DND-41 (cell line): ENCODE results near the gene CNOT1.
"Not testable (repeated sequence)": the region's sequence is repeated elsewhere in the genome, so short reads cannot be mapped to it uniquely, and the experiment has no call there.

Experiments used
- EZH2 ChIP-seq: IDR thresholded peaks from 3 replicates; pipeline ENCODE4 v1.6.1; 2012; ENCODE audit warnings: borderline replicate concordance, low read depth, mild to moderate bottlenecking, moderate library complexity, low read length, inconsistent platforms; ENCODE audit not compliant: severe bottlenecking
- TF ChIP-seq, protein P1 (sequence below): IDR thresholded peaks from 2 replicates; pipeline ENCODE4 v1.5.1; 2012; ENCODE audit warnings: borderline replicate concordance, low read length, moderate library complexity, mild to moderate bottlenecking; ENCODE audit not compliant: poor library complexity, severe bottlenecking; ENCODE audit errors: extremely low read depth

DNA sequence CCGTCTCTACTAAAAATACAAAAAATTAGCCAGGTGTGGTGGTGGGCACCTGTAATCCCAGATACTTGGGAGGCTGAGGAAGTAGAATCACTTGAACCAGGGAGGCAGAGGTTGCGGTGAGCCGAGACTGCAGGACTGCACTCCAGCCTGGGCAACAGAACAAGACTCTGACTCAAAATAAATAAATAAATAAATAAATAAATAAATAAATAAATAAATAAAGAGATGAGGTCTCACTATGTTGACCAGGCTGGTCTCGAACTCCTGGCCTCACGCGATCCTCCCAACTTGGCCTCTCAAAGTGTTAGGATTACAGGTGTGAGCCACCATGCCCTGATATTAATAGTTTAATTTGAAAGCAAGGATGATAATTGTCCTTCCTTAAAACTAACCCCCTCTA is 7.4 kb upstream of the CNOT1 start:
- TF ChIP-seq, protein P1, sequence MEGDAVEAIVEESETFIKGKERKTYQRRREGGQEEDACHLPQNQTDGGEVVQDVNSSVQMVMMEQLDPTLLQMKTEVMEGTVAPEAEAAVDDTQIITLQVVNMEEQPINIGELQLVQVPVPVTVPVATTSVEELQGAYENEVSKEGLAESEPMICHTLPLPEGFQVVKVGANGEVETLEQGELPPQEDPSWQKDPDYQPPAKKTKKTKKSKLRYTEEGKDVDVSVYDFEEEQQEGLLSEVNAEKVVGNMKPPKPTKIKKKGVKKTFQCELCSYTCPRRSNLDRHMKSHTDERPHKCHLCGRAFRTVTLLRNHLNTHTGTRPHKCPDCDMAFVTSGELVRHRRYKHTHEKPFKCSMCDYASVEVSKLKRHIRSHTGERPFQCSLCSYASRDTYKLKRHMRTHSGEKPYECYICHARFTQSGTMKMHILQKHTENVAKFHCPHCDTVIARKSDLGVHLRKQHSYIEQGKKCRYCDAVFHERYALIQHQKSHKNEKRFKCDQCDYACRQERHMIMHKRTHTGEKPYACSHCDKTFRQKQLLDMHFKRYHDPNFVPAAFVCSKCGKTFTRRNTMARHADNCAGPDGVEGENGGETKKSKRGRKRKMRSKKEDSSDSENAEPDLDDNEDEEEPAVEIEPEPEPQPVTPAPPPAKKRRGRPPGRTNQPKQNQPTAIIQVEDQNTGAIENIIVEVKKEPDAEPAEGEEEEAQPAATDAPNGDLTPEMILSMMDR: not testable (repeated sequence)
- TF ChIP-seq EZH2: not testable (repeated sequence)
